HCT116 (cell line): ENCODE measurements around the gene PIK3R6. TPM values are rescaled to one million over a fixed set of nuclear protein-coding genes. Genes with fewer than 3 reads are reported as not detected.

Experiments
- ATAC-seq: fragments of 200-7000 bp; cut with Tn5 transposase; 2 replicates; pipeline ENCODE4 v1.9.1; 2020; ENCODE audit warnings: mild to moderate bottlenecking, moderate library complexity
- BruUV-seq: library from RNA; stranded (reverse); fragments of 400-500 nt; replicated peaks from 2 replicates; lab custom pipeline; 2021; lab: Mats Ljungman, UMichigan
- CTCF ChIA-PET: fragments of 300-600 bp; sonication (Branson Sonifier 250); formaldehyde crosslinking; loops from one replicate; lab custom pipeline; 2021; ENCODE audit warnings: antibody characterized with exemption; lab: Charles Lee
- POLR2A ChIA-PET: fragments of 300-600, 350-600 bp; sonication (Branson Sonifier 250); formaldehyde crosslinking; loops from one replicate; lab custom pipeline; 2021; ENCODE audit warnings: antibody characterized with exemption; lab: Charles Lee
- RAD21 ChIA-PET, 2 experiments: fragments of 300-600 bp; sonication (Branson Sonifier 250); formaldehyde crosslinking; loops; one replicate each; lab custom pipeline; 2023; ENCODE audit warnings: low total read pairs in 2 of 2; ENCODE audit not compliant: uncharacterized antibody in 2 of 2, unreplicated experiment in 2 of 2, low non-redundant PET in 1 of 2; lab: Charles Lee
- DNase-seq: peaks from one replicate; pipeline ENCODE4 v3.0.0-alpha.2; 2010; ENCODE audit warnings: low read depth, low spot score
- H2AFZ ChIP-seq: fragments of 200-600 bp; shearing (Covaris generic), sonication (generic); 2 replicates; pipeline ENCODE4 v1.6.1; 2017; ENCODE audit warnings: low read depth, mixed run types, mixed read lengths, antibody characterized with exemption, low read length; ENCODE audit not compliant: poor library complexity, severe bottlenecking
- H3K27ac ChIP-seq: 2 replicates; pipeline ENCODE4 v1.5.1; 2012; ENCODE audit warnings: low read depth, low read length
- H3K27me3 ChIP-seq: fragments of 200-600 bp; sonication (generic); 2 replicates; pipeline ENCODE4 v1.6.1; 2016; ENCODE audit warnings: mixed run types, low read length, mixed read lengths; ENCODE audit not compliant: insufficient read depth
- H3K36me3 ChIP-seq, 2 experiments: fragments of 200-500 bp in 1 of 2; fragments of 200-600 bp in 1 of 2; sonication (Bioruptor generic) in 1 of 2; sonication (generic) in 1 of 2; 2 replicates each; pipeline versions ENCODE4 v1.5.1 to v1.6.1; 2014 to 2016; ENCODE audit warnings: low read length in 2 of 2, inconsistent platforms in 1 of 2, mixed read lengths in 1 of 2, mixed run types in 1 of 2; ENCODE audit not compliant: insufficient read depth in 2 of 2, control insufficient read depth in 1 of 2
- H3K4me1 ChIP-seq, 2 experiments: fragments of 200-600 bp in 1 of 2; sonication (generic) in 1 of 2; 2 replicates each; pipeline versions ENCODE4 v1.5.1 to v1.6.1; 2012 to 2017; ENCODE audit warnings: low read length in 2 of 2, inconsistent platforms in 1 of 2, mild to moderate bottlenecking in 1 of 2, mixed read lengths in 1 of 2, mixed run types in 1 of 2, moderate library complexity in 1 of 2; ENCODE audit not compliant: insufficient read depth in 2 of 2, control insufficient read depth in 1 of 2
- H3K4me2 ChIP-seq: fragments of 200-600 bp; sonication (generic); 2 replicates; pipeline ENCODE4 v1.6.1; 2017; ENCODE audit warnings: mixed run types, low read length, mixed read lengths
- H3K4me3 ChIP-seq, 2 experiments: fragments of 200-600 bp in 1 of 2; sonication (generic) in 1 of 2; replicated peaks in 1 of 2; 2 replicates each; pipeline ENCODE4 v1.5.1; 2011 to 2016; ENCODE audit warnings: low read length in 2 of 2, control low read depth in 1 of 2, low read depth in 1 of 2, mild to moderate bottlenecking in 1 of 2, mixed read lengths in 1 of 2, mixed run types in 1 of 2
- H3K79me2 ChIP-seq: fragments of 200-600 bp; sonication (generic); 2 replicates; pipeline ENCODE4 v1.6.1; 2017; ENCODE audit warnings: mild to moderate bottlenecking, mixed run types, low read length, moderate library complexity, mixed read lengths; ENCODE audit not compliant: insufficient read depth
- H3K9ac ChIP-seq: fragments of 200-600 bp; sonication (generic); 2 replicates; pipeline ENCODE4 v1.6.1; 2016; ENCODE audit warnings: low read length, mixed read lengths
- H3K9me2 ChIP-seq: fragments of 200-600 bp; sonication (generic), shearing (Covaris generic); 2 replicates; pipeline ENCODE4 v1.6.1; 2017; ENCODE audit warnings: mixed run types, mild to moderate bottlenecking, moderate library complexity; ENCODE audit not compliant: insufficient read depth
- H3K9me3 ChIP-seq, 2 experiments: fragments of 200-500 bp in 1 of 2; fragments of 200-600 bp in 1 of 2; sonication (Bioruptor generic) in 1 of 2; sonication (generic) in 1 of 2; 2 replicates each; pipeline ENCODE4 v1.6.1; 2014 to 2017; ENCODE audit warnings: low read length in 2 of 2, mixed read lengths in 2 of 2, inconsistent platforms in 1 of 2, low read depth in 1 of 2, mild to moderate bottlenecking in 1 of 2, mixed run types in 1 of 2, moderate library complexity in 1 of 2; ENCODE audit not compliant: control insufficient read depth in 1 of 2, insufficient read depth in 1 of 2
- H4K20me1 ChIP-seq: fragments of 200-600 bp; sonication (generic), shearing (Covaris generic); 2 replicates; pipeline ENCODE4 v1.6.1; 2017; ENCODE audit warnings: mixed run types, mild to moderate bottlenecking, moderate library complexity; ENCODE audit not compliant: insufficient read depth
- ATF3 ChIP-seq: IDR thresholded peaks from 2 replicates; pipeline ENCODE4 v1.6.1; 2012
- CBX3 ChIP-seq: IDR thresholded peaks from 2 replicates; pipeline ENCODE4 v1.6.1; 2012; ENCODE audit warnings: low read depth
- CEBPB ChIP-seq: IDR thresholded peaks from 2 replicates; pipeline ENCODE4 v1.6.1; 2012; ENCODE audit warnings: low read depth
- EGR1 ChIP-seq: IDR thresholded peaks from 2 replicates; pipeline ENCODE4 v1.6.1; 2012; ENCODE audit warnings: low read depth
- ELF1 ChIP-seq: IDR thresholded peaks from 2 replicates; pipeline ENCODE4 v1.6.1; 2012; ENCODE audit warnings: low read depth, borderline replicate concordance
- EZH2 ChIP-seq: fragments of 200-600 bp; sonication (generic); IDR thresholded peaks from 2 replicates; pipeline ENCODE4 v1.6.1; 2017; ENCODE audit warnings: antibody characterized with exemption, mixed run types
- EZH2phosphoT487 ChIP-seq: fragments of 200-600 bp; IDR thresholded peaks from 2 replicates; pipeline ENCODE4 v1.6.1; 2018; ENCODE audit warnings: antibody characterized with exemption, borderline replicate concordance
- FOSL1 ChIP-seq: IDR thresholded peaks from 2 replicates; pipeline ENCODE4 v1.6.1; 2012; ENCODE audit warnings: low read depth
- JUND ChIP-seq: IDR thresholded peaks from 2 replicates; pipeline ENCODE4 v1.6.1; 2012
- POLR2A ChIP-seq: IDR thresholded peaks from 2 replicates; pipeline ENCODE4 v1.7.0; 2011; ENCODE audit warnings: borderline replicate concordance; ENCODE audit not compliant: insufficient read depth, insufficient read length; ENCODE audit errors: extremely low read depth
- POLR2AphosphoS5 ChIP-seq: IDR thresholded peaks from 2 replicates; pipeline ENCODE4 v1.6.1; 2011; ENCODE audit warnings: mild to moderate bottlenecking, low read depth, low read length, moderate library complexity
- RAD21 ChIP-seq: IDR thresholded peaks from 2 replicates; pipeline ENCODE4 v1.6.1; 2012; ENCODE audit warnings: low read depth, mild to moderate bottlenecking
- SRF ChIP-seq: IDR thresholded peaks from 2 replicates; pipeline ENCODE4 v1.6.1; 2012; ENCODE audit warnings: low read depth
- TCF7L2 ChIP-seq: IDR thresholded peaks from 2 replicates; pipeline ENCODE4 v1.7.0; 2011; ENCODE audit warnings: borderline replicate concordance, inconsistent platforms; ENCODE audit not compliant: insufficient read depth, insufficient read length; ENCODE audit errors: extremely low read depth
- ZBTB33 ChIP-seq: IDR thresholded peaks from 2 replicates; pipeline ENCODE4 v1.6.1; 2011; ENCODE audit warnings: mild to moderate bottlenecking, low read length, moderate library complexity; ENCODE audit not compliant: insufficient replicate concordance; ENCODE audit errors: extremely low read depth
- ZFX ChIP-seq: fragments of 450-650 bp; IDR thresholded peaks from 2 replicates; pipeline ENCODE4 v1.6.1; 2017
- intact Hi-C: fragments of 100-400 bp; cut with micrococcal nuclease; formaldehyde crosslinking; loops from 2 replicates; pipeline ENCODE4 v1.10.0; 2022
- total RNA-seq: library from RNA; stranded (reverse); gene quantifications from one replicate; pipeline ENCODE4 v1.2.1, GENCODE V29; 2021; ENCODE audit not compliant: unreplicated experiment
- TF ChIP-seq, protein P1 (sequence below): IDR thresholded peaks from 2 replicates; pipeline ENCODE4 v1.6.1; 2012
- TF ChIP-seq, protein P2 (sequence below), 3 experiments: fragments of 200-600 bp in 1 of 3; sonication (generic) in 1 of 3; IDR thresholded peaks in 2 of 3; conservative IDR thresholded peaks in 1 of 3; 2 replicates each; pipeline ENCODE4 v1.5.1; 2012 to 2017; ENCODE audit warnings: low read depth in 2 of 3, low read length in 2 of 3, antibody characterized with exemption in 1 of 3, borderline replicate concordance in 1 of 3, control low read depth in 1 of 3, mild to moderate bottlenecking in 1 of 3, mixed read lengths in 1 of 3, mixed run types in 1 of 3, moderate library complexity in 1 of 3; ENCODE audit not compliant: insufficient read depth in 1 of 3

Gene PIK3R6
- total RNA-seq, 1 experiment from 2014 or later: 0.07 TPM

GRCh38 chr17:8794636-8795035, 72.8 kb downstream of the PIK3R6 start:
- no TSS peak for BruUV-seq
- TF ChIP-seq EZH2 (no peak), CEBPB (no peak), ZFX (no peak), JUND (no peak), EGR1 (no peak), CBX3 (no peak), ATF3 (no peak), RAD21 (no peak), ZBTB33 (no peak), SRF (no peak), EZH2phosphoT487 (no peak), TCF7L2 (no peak), POLR2A (no peak), FOSL1 (no peak), POLR2AphosphoS5 (no peak), ELF1 (no peak)
- TF ChIP-seq, protein P1, sequence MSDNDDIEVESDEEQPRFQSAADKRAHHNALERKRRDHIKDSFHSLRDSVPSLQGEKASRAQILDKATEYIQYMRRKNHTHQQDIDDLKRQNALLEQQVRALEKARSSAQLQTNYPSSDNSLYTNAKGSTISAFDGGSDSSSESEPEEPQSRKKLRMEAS: no peak
- TF ChIP-seq, protein P2, sequence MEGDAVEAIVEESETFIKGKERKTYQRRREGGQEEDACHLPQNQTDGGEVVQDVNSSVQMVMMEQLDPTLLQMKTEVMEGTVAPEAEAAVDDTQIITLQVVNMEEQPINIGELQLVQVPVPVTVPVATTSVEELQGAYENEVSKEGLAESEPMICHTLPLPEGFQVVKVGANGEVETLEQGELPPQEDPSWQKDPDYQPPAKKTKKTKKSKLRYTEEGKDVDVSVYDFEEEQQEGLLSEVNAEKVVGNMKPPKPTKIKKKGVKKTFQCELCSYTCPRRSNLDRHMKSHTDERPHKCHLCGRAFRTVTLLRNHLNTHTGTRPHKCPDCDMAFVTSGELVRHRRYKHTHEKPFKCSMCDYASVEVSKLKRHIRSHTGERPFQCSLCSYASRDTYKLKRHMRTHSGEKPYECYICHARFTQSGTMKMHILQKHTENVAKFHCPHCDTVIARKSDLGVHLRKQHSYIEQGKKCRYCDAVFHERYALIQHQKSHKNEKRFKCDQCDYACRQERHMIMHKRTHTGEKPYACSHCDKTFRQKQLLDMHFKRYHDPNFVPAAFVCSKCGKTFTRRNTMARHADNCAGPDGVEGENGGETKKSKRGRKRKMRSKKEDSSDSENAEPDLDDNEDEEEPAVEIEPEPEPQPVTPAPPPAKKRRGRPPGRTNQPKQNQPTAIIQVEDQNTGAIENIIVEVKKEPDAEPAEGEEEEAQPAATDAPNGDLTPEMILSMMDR (IDR thresholded peaks at IDR 0.05 in 2 of 3, conservative IDR thresholded peaks at IDR 0.05 in 1 of 3; ENCODE audit: borderline replicate concordance in 1 of 3, insufficient read depth in 1 of 3, low read depth in 2 of 3, low read length in 2 of 3): no peak
- CTCF ChIA-PET: interaction anchor here (1.1 kb wide), 1 partner anchor 9 kb away, joined by 4 read pairs; no protein-coding TSS in a partner anchor
- H3K27ac ChIP-seq: no peak overlapping the region
- no peak overlapping the region for H3K4me3 ChIP-seq
- intact Hi-C loops: no loop called here
- POLR2A ChIA-PET: interaction anchor here (1.4 kb wide), 1 partner anchor 411 kb away, joined by 3 read pairs; no protein-coding TSS in a partner anchor
- no peaks in the 10 kb centered on the region for H4K20me1 ChIP-seq
- no peaks in the 10 kb centered on the region for H3K36me3 ChIP-seq
- H3K9ac ChIP-seq: no peak overlapping the region
- H3K4me2 ChIP-seq: no peak overlapping the region
- H3K27me3 ChIP-seq: no peaks in the 10 kb centered on the region
- DNase-seq: no peak
- no peak for ATAC-seq
- H3K79me2 ChIP-seq: no peaks in the 10 kb centered on the region
- peaks cover 6 to 9% of the 10 kb centered on the region in 2 experiments; a peak in 3 of 4 replicates for H3K9me3 ChIP-seq
- H3K4me1 ChIP-seq: no peaks in the 10 kb centered on the region
- RAD21 ChIA-PET: no interaction called here
- no peaks in the 10 kb centered on the region for H3K9me2 ChIP-seq
- H2AFZ ChIP-seq: no peak overlapping the region
